HepG2 (cell line): ENCODE data around the gene CACNA1D. TPM values are rescaled to one million over a fixed set of nuclear protein-coding genes. Genes with fewer than 3 reads are reported as not detected.

ENCODE experiments used
- ELF1 ChIP-seq: sonication (generic); formaldehyde crosslinking; IDR thresholded peaks from 2 replicates; pipeline ENCODE4 v1.4.0; 2020; ENCODE audit warnings: missing genetic modification reagents
- ELF3 ChIP-seq: IDR thresholded peaks from 2 replicates; pipeline ENCODE4 v1.6.1; 2016; ENCODE audit warnings: missing genetic modification reagents, missing compliant biosample characterization
- HMGA1 ChIP-seq: sonication (generic); formaldehyde crosslinking; conservative IDR thresholded peaks from 2 replicates; pipeline ENCODE4 v1.4.0; 2020; ENCODE audit warnings: missing genetic modification reagents
- KMT2B ChIP-seq: IDR thresholded peaks from 2 replicates; pipeline ENCODE4 v1.6.1; 2016; ENCODE audit warnings: missing genetic modification reagents, missing compliant biosample characterization
- MED13 ChIP-seq: sonication (generic); formaldehyde crosslinking; IDR thresholded peaks from 2 replicates; pipeline ENCODE4 v1.5.0; 2020; ENCODE audit warnings: missing genetic modification reagents
- MIXL1 ChIP-seq: IDR thresholded peaks from 2 replicates; pipeline ENCODE4 v1.6.1; 2016
- RFXANK ChIP-seq: IDR thresholded peaks from 2 replicates; pipeline ENCODE4 v1.6.1; 2016
- RORA ChIP-seq: sonication (generic); formaldehyde crosslinking; IDR thresholded peaks from 2 replicates; pipeline ENCODE4 v1.5.0; 2020; ENCODE audit warnings: mild to moderate bottlenecking, missing genetic modification reagents, moderate library complexity
- SIX4 ChIP-seq: sonication (generic); formaldehyde crosslinking; IDR thresholded peaks from 2 replicates; pipeline ENCODE4 v1.4.0; 2020; ENCODE audit warnings: missing genetic modification reagents
- SMARCE1 ChIP-seq: fragments of 450-650 bp; IDR thresholded peaks from 2 replicates; pipeline ENCODE4 v1.6.1; 2017; ENCODE audit warnings: borderline replicate concordance
- SNRNP70 ChIP-seq: fragments of 200-400 bp; formaldehyde crosslinking; IDR thresholded peaks from 2 replicates; pipeline ENCODE4 v1.6.1; 2017; ENCODE audit warnings: mild to moderate bottlenecking, low read depth, low read length, moderate library complexity
- SRSF1 ChIP-seq: fragments of 200-400 bp; formaldehyde crosslinking; optimal IDR thresholded peaks from 2 replicates; pipeline ENCODE3; 2017; ENCODE audit warnings: mild to moderate bottlenecking, low read depth, low read length, moderate library complexity
- TBX2 ChIP-seq: sonication (generic); formaldehyde crosslinking; IDR thresholded peaks from 2 replicates; pipeline ENCODE4 v1.5.0; 2020; ENCODE audit warnings: missing genetic modification reagents, mild to moderate bottlenecking, borderline replicate concordance
- ZMYM4 ChIP-seq: sonication (generic); formaldehyde crosslinking; IDR thresholded peaks from 2 replicates; pipeline ENCODE4 v1.8.1; 2023; ENCODE audit warnings: mild to moderate bottlenecking, missing genetic modification reagents
- ZNF24 ChIP-seq: fragments of 450-650 bp; IDR thresholded peaks from 2 replicates; pipeline ENCODE4 v1.6.1; 2017; ENCODE audit warnings: antibody characterized with exemption, mild to moderate bottlenecking
- ZNF432 ChIP-seq: sonication (generic); formaldehyde crosslinking; IDR thresholded peaks from 2 replicates; pipeline ENCODE4 v1.5.0; 2020; ENCODE audit warnings: missing genetic modification reagents, mild to moderate bottlenecking, borderline replicate concordance
- ZNF552 ChIP-seq: sonication (generic); formaldehyde crosslinking; IDR thresholded peaks from 2 replicates; pipeline ENCODE4 v1.9.0; 2022; ENCODE audit warnings: missing genetic modification reagents, mild to moderate bottlenecking, borderline replicate concordance
- ZNF782 ChIP-seq: sonication (generic); formaldehyde crosslinking; IDR thresholded peaks from 2 replicates; pipeline ENCODE4 v1.4.0; 2020; ENCODE audit warnings: missing genetic modification reagents, mild to moderate bottlenecking, borderline replicate concordance
- ZSCAN20 ChIP-seq: sonication (generic); formaldehyde crosslinking; IDR thresholded peaks from 2 replicates; pipeline ENCODE4 v1.4.0; 2020; ENCODE audit warnings: missing genetic modification reagents, mild to moderate bottlenecking, borderline replicate concordance
- polyA plus RNA-seq, 8 experiments: library from polyadenylated mRNA; depleted of rRNA in 3 of 8; stranded (reverse) in 7 of 8; unstranded in 1 of 8; fragments of >200 nt; fragmentation: Illumina TruSeq in 4 of 8; extraction: Trizol in 4 of 8; gene quantifications; 2 replicates each; pipeline versions ENCODE4 v1.2.1 to v1.2.3, GENCODE V29; 2011 to 2016; ENCODE audit warnings: low read depth in 4 of 8, missing spikeins in 1 of 8, mixed read lengths in 1 of 8; ENCODE audit not compliant: insufficient read depth in 1 of 8
- total RNA-seq, 5 experiments: library from RNA; depleted of rRNA; stranded (reverse); fragments of >200 nt; fragmentation: Illumina TruSeq; extraction: Trizol; gene quantifications; 2 replicates each; pipeline ENCODE4 v1.2.3, GENCODE V29; 2016; ENCODE audit warnings: low read depth in 1 of 5
- TF ChIP-seq, protein P1 (sequence below): sonication (generic); IDR thresholded peaks from 2 replicates; pipeline ENCODE4 v1.6.1; 2016; ENCODE audit warnings: low read depth, borderline replicate concordance
- TF ChIP-seq, protein P2 (sequence below): sonication (generic); formaldehyde crosslinking; IDR thresholded peaks from 2 replicates; pipeline ENCODE4 v1.8.0; 2022; ENCODE audit warnings: mild to moderate bottlenecking, missing genetic modification reagents, borderline replicate concordance
- TF ChIP-seq, protein P3 (sequence below): sonication (generic); formaldehyde crosslinking; IDR thresholded peaks from 2 replicates; pipeline ENCODE4 v1.8.1; 2023; ENCODE audit warnings: mild to moderate bottlenecking, missing genetic modification reagents, borderline replicate concordance
- TF ChIP-seq, protein P4 (sequence below): sonication (generic); formaldehyde crosslinking; IDR thresholded peaks from 2 replicates; pipeline ENCODE4 v1.4.0; 2020; ENCODE audit warnings: missing genetic modification reagents
- TF ChIP-seq, protein P5 (sequence below): IDR thresholded peaks from 2 replicates; pipeline ENCODE4 v1.6.1; 2016; ENCODE audit warnings: mild to moderate bottlenecking, missing biosample characterization, missing genetic modification reagents
- TF ChIP-seq, protein P6 (sequence below): sonication (generic); formaldehyde crosslinking; IDR thresholded peaks from 2 replicates; pipeline ENCODE4 v1.4.0; 2020; ENCODE audit warnings: missing genetic modification reagents

The CACNA1D gene
- total and polyA plus RNA-seq, 2 of the 13 experiments (the other 11 are each of a cell fraction or from before 2014, with no cell fraction given) = 0.26 to 0.38 TPM

DNA sequence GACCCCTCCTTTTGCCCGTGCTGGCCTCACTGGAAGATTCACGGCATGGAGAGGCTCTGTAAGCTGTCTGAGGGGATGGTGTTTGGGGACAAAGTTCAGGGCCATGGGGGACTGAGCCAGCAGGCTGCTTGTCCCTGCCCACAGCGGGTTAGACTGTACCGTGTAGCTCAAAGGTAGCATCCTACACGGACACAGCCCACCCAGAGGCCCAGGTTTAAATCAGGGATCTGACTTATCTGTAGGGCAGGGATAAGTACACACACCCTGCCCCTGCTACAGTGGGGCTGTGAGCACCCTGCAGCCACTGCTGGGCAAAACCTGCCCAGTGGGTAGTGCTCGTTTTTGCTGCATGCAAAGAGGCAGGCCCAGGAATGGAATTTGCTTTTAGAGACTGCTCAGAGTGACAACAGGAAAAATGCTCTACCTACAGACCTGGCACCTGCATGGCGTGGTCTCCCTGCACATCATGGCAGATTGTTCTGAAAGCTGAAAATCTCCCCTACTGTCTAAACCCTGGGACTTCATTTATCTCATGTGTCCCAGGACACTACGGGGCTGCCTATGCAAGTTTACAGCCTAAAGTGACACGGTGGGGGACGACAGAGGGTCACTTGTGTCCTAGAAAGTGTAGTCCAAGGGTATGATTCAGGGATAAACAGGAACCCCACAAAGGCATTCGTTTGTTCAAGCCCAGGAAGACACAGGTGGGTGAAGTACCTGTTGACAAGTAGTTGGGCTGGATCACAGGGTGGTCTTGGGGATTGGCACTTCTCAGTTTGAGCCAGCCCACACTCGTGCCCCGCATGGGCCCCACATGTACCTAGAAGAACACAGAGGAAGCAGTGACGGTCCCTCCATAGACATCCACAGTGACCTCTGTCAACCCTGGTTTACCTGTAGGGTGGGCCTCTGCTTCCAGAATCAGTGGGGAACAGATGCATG is 324.1 kb downstream of the CACNA1D start (continued):
- TF ChIP-seq RFXANK (CRISPR knock-in tag) = no peak
- no peak for TF ChIP-seq ZNF432 (CRISPR knock-in tag)
- no peak for TF ChIP-seq HMGA1 (CRISPR knock-in tag)
- TF ChIP-seq SNRNP70 = no peak
- no peak for TF ChIP-seq SMARCE1
- TF ChIP-seq, protein P1, sequence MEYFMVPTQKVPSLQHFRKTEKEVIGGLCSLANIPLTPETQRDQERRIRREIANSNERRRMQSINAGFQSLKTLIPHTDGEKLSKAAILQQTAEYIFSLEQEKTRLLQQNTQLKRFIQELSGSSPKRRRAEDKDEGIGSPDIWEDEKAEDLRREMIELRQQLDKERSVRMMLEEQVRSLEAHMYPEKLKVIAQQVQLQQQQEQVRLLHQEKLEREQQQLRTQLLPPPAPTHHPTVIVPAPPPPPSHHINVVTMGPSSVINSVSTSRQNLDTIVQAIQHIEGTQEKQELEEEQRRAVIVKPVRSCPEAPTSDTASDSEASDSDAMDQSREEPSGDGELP = no peak
- TF ChIP-seq ELF3 (CRISPR knock-in tag) = no peak
- TF ChIP-seq, protein P2, sequence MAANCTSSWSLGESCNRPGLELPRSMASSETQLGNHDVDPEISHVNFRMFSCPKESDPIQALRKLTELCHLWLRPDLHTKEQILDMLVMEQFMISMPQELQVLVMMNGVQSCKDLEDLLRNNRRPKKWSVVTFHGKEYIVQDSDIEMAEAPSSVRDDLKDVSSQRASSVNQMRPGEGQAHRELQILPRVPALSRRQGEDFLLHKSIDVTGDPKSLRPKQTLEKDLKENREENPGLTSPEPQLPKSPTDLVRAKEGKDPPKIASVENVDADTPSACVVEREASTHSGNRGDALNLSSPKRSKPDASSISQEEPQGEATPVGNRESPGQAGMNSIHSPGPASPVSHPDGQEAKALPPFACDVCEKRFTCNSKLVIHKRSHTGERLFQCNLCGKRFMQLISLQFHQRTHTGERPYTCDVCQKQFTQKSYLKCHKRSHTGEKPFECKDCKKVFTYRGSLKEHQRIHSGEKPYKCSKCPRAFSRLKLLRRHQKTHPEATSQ (CRISPR knock-in tag) = no peak
- TF ChIP-seq SIX4 = no peak
- no peak for TF ChIP-seq ZMYM4 (CRISPR knock-in tag)
- TF ChIP-seq, protein P3, sequence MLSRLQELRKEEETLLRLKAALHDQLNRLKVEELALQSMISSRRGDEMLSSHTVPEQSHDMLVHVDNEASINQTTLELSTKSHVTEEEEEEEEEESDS (CRISPR knock-in tag) = no peak
- TF ChIP-seq RORA (CRISPR knock-in tag) = no peak
- TF ChIP-seq ZNF24 = no peak
- TF ChIP-seq ZNF552 (CRISPR knock-in tag) = no peak
- no peak for TF ChIP-seq MIXL1 (CRISPR knock-in tag)
- no peak for TF ChIP-seq KMT2B (CRISPR knock-in tag)
- TF ChIP-seq MED13 (CRISPR knock-in tag) = no peak
- no peak for TF ChIP-seq ZNF782 (CRISPR knock-in tag)
- no peak for TF ChIP-seq SRSF1
- TF ChIP-seq, protein P4, sequence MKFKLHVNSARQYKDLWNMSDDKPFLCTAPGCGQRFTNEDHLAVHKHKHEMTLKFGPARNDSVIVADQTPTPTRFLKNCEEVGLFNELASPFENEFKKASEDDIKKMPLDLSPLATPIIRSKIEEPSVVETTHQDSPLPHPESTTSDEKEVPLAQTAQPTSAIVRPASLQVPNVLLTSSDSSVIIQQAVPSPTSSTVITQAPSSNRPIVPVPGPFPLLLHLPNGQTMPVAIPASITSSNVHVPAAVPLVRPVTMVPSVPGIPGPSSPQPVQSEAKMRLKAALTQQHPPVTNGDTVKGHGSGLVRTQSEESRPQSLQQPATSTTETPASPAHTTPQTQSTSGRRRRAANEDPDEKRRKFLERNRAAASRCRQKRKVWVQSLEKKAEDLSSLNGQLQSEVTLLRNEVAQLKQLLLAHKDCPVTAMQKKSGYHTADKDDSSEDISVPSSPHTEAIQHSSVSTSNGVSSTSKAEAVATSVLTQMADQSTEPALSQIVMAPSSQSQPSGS = peak; percentile 35; the same call in 1 of the 2 replicates
- TF ChIP-seq, protein P5, sequence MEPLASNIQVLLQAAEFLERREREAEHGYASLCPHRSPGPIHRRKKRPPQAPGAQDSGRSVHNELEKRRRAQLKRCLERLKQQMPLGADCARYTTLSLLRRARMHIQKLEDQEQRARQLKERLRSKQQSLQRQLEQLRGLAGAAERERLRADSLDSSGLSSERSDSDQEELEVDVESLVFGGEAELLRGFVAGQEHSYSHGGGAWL (CRISPR knock-in tag) = no peak
- TF ChIP-seq ELF1 (CRISPR knock-in tag) = no peak
- TF ChIP-seq TBX2 (CRISPR knock-in tag) = no peak
- no peak for TF ChIP-seq ZSCAN20 (CRISPR knock-in tag)
- TF ChIP-seq, protein P6, sequence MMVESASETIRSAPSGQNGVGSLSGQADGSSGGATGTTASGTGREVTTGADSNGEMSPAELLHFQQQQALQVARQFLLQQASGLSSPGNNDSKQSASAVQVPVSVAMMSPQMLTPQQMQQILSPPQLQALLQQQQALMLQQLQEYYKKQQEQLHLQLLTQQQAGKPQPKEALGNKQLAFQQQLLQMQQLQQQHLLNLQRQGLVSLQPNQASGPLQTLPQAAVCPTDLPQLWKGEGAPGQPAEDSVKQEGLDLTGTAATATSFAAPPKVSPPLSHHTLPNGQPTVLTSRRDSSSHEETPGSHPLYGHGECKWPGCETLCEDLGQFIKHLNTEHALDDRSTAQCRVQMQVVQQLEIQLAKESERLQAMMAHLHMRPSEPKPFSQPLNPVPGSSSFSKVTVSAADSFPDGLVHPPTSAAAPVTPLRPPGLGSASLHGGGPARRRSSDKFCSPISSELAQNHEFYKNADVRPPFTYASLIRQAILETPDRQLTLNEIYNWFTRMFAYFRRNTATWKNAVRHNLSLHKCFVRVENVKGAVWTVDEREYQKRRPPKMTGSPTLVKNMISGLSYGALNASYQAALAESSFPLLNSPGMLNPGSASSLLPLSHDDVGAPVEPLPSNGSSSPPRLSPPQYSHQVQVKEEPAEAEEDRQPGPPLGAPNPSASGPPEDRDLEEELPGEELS (CRISPR knock-in tag) = no peak
